Measurements from ENCODE around the gene BABAM2. TPM values are rescaled to one million over a fixed set of nuclear protein-coding genes. Genes with fewer than 3 reads are reported as not detected.
"Not testable (repeated sequence)": the region's sequence is repeated elsewhere in the genome, so short reads cannot be mapped to it uniquely, and the experiment has no call there.

Gene BABAM2
- total and polyA plus RNA-seq, 2 experiments from 2014 or later, result 17.8 to 21.5 TPM

DNA sequence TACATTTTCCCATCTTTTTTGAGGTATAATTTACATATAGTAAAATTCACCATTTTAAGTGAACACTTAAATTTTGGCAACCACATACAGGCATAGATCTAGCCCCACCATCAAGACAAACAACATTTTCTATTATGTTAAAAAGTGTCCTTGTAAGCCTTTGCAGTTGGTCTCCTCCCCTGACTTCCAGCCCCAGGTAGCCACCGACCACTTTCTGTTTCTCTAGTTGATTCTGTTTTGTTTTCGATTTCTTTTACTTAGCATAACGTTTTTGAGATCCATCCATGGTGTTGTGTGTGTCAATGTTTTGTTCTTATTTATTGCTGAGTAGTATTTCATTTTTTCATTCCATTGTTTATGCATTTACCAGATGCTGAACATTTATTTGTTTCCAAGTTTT is 366.7 kb downstream of the BABAM2 start:
- ATAC-seq (no peak), DNase-seq (ENCODE audit: low spot score) (no peak)
- Histone ChIP-seq H3K4me3 (no peak overlapping the region), H3K79me2 (replicated peaks; ENCODE audit: insufficient read depth) (no peaks in the 10 kb centered on the region), H3K36me3 (ENCODE audit: insufficient read depth) (no peaks in the 10 kb centered on the region), H3K9me2 (ENCODE audit: insufficient read depth) (no peaks in the 10 kb centered on the region), H3F3A (replicated peaks; ENCODE audit: low read depth) (no peaks in the 10 kb centered on the region), H3K4me2 (no peak overlapping the region), H2AFZ (no peak overlapping the region), H3K27me3 (ENCODE audit: insufficient read depth) (no peaks in the 10 kb centered on the region), H4K20me1 (replicated peaks; ENCODE audit: insufficient read depth) (no peaks in the 10 kb centered on the region), H3K27ac (ENCODE audit: low read depth) (no peak overlapping the region), H3K4me1 (ENCODE audit: insufficient read depth) (no peaks in the 10 kb centered on the region)
- TF ChIP-seq CREB1 (CRISPR knock-in tag; IDR thresholded peaks at IDR 0.05; ENCODE audit: low read depth), result no peak
- TF ChIP-seq, protein P1, sequence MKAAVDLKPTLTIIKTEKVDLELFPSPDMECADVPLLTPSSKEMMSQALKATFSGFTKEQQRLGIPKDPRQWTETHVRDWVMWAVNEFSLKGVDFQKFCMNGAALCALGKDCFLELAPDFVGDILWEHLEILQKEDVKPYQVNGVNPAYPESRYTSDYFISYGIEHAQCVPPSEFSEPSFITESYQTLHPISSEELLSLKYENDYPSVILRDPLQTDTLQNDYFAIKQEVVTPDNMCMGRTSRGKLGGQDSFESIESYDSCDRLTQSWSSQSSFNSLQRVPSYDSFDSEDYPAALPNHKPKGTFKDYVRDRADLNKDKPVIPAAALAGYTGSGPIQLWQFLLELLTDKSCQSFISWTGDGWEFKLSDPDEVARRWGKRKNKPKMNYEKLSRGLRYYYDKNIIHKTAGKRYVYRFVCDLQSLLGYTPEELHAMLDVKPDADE (IDR thresholded peaks at IDR 0.05), result no peak
- TF ChIP-seq, protein P2, sequence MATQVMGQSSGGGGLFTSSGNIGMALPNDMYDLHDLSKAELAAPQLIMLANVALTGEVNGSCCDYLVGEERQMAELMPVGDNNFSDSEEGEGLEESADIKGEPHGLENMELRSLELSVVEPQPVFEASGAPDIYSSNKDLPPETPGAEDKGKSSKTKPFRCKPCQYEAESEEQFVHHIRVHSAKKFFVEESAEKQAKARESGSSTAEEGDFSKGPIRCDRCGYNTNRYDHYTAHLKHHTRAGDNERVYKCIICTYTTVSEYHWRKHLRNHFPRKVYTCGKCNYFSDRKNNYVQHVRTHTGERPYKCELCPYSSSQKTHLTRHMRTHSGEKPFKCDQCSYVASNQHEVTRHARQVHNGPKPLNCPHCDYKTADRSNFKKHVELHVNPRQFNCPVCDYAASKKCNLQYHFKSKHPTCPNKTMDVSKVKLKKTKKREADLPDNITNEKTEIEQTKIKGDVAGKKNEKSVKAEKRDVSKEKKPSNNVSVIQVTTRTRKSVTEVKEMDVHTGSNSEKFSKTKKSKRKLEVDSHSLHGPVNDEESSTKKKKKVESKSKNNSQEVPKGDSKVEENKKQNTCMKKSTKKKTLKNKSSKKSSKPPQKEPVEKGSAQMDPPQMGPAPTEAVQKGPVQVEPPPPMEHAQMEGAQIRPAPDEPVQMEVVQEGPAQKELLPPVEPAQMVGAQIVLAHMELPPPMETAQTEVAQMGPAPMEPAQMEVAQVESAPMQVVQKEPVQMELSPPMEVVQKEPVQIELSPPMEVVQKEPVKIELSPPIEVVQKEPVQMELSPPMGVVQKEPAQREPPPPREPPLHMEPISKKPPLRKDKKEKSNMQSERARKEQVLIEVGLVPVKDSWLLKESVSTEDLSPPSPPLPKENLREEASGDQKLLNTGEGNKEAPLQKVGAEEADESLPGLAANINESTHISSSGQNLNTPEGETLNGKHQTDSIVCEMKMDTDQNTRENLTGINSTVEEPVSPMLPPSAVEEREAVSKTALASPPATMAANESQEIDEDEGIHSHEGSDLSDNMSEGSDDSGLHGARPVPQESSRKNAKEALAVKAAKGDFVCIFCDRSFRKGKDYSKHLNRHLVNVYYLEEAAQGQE (IDR thresholded peaks at IDR 0.05; ENCODE audit: unreplicated experiment), result no peak
- Mint-ChIP-seq H3K4me1 (no peaks in the 10 kb centered on the region), H3K27ac (no peak overlapping the region), H3K9me3 (no peaks in the 10 kb centered on the region), H3K27me3 (ENCODE audit: insufficient read depth, low read depth, poor library complexity) (peaks cover 2% of the 10 kb centered on the region), H3K4me3 (no peak overlapping the region), H3K36me3 (ENCODE audit: low read depth) (no peaks in the 10 kb centered on the region)

DNA sequence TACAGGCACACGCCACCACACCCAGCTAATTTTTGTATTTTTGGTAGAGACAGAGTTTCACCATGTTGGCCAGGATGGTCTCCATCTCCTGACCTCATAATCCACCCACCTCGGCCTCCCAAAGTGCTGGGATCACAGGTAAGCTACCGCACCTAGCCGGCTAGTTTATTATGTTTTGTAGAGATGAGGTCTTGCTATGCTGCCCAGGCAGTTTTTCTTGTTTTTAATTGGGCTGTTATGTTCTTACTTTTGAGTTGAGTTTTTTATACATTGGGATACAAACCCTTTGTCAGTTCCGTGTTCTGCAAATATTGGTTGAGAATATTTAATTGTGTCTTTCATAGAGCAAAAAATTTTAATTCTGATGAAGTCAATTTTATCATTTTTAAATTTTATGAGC is 368.7 kb downstream of the BABAM2 start:
- not testable (repeated sequence) for H3K27ac ChIP-seq (ENCODE audit: low read depth); H3K79me2 ChIP-seq (replicated peaks; ENCODE audit: insufficient read depth); H4K20me1 ChIP-seq (replicated peaks; ENCODE audit: insufficient read depth); H3K27me3 Mint-ChIP-seq (ENCODE audit: insufficient read depth, low read depth, poor library complexity); H3K27ac Mint-ChIP-seq; H3K36me3 ChIP-seq (ENCODE audit: insufficient read depth); H3K4me2 ChIP-seq; H3K36me3 Mint-ChIP-seq (ENCODE audit: low read depth); H3K4me1 ChIP-seq (ENCODE audit: insufficient read depth); H3K27me3 ChIP-seq (ENCODE audit: insufficient read depth); H3K9me2 ChIP-seq (ENCODE audit: insufficient read depth); H3K9me3 Mint-ChIP-seq; H3F3A ChIP-seq (replicated peaks; ENCODE audit: low read depth); DNase-seq (ENCODE audit: low spot score); ATAC-seq; H2AFZ ChIP-seq; H3K4me3 ChIP-seq; H3K4me3 Mint-ChIP-seq
- peaks cover 10% of the 10 kb centered on the region for H3K4me1 Mint-ChIP-seq

DNA sequence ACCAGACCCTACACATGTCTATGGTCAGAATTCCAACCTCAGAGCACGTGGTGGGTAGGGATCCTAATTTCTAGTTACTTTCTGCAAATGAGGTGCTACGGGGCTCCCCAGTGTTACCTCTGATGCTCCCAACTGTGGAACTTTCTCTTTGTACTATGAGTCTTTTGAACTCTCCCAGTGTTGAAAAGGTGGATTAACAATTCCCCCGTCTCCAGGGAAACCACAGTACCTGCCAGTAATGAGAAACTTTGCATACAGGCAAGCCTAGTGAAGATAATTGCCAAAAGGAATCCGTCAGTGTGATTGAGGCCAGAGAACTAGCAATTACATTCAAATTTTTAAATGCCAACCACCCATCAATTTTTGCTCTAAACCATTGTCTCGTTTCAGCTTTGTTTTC is 373.2 kb downstream of the BABAM2 start:
- H3K4me1 ChIP-seq (ENCODE audit: insufficient read depth), result peaks cover 7% of the 10 kb centered on the region; the same call in 1 of the 2 replicates
- no peak overlapping the region for H3K27ac ChIP-seq (ENCODE audit: low read depth)
- H3K27me3 ChIP-seq (ENCODE audit: insufficient read depth), result no peaks in the 10 kb centered on the region
- H3K9me2 ChIP-seq (ENCODE audit: insufficient read depth), result no peaks in the 10 kb centered on the region
- no peaks in the 10 kb centered on the region for H3K36me3 ChIP-seq (ENCODE audit: insufficient read depth)
- DNase-seq (ENCODE audit: low spot score) (peak; percentile 22), ATAC-seq (peak; percentile 93)
- H3K79me2 ChIP-seq (replicated peaks; ENCODE audit: insufficient read depth), result no peaks in the 10 kb centered on the region
- H2AFZ ChIP-seq, result no peak overlapping the region
- no peaks in the 10 kb centered on the region for H3F3A ChIP-seq (replicated peaks; ENCODE audit: low read depth)
- H3K4me3 ChIP-seq, result no peak overlapping the region
- Mint-ChIP-seq H3K4me1 (peaks cover 12% of the 10 kb centered on the region), H3K27me3 (ENCODE audit: insufficient read depth, low read depth, poor library complexity) (no peaks in the 10 kb centered on the region), H3K27ac (no peak overlapping the region), H3K36me3 (ENCODE audit: low read depth) (no peaks in the 10 kb centered on the region), H3K9me3 (no peaks in the 10 kb centered on the region), H3K4me3 (no peak overlapping the region)
- no peaks in the 10 kb centered on the region for H4K20me1 ChIP-seq (replicated peaks; ENCODE audit: insufficient read depth)
- no peak overlapping the region for H3K4me2 ChIP-seq
- no peak for TF ChIP-seq EZH2phosphoT487 (IDR thresholded peaks at IDR 0.05; ENCODE audit: unreplicated experiment)
- TF ChIP-seq POLR2AphosphoS5 (IDR thresholded peaks at IDR 0.05; ENCODE audit: low read depth), result no peak
- TF ChIP-seq, protein P3, sequence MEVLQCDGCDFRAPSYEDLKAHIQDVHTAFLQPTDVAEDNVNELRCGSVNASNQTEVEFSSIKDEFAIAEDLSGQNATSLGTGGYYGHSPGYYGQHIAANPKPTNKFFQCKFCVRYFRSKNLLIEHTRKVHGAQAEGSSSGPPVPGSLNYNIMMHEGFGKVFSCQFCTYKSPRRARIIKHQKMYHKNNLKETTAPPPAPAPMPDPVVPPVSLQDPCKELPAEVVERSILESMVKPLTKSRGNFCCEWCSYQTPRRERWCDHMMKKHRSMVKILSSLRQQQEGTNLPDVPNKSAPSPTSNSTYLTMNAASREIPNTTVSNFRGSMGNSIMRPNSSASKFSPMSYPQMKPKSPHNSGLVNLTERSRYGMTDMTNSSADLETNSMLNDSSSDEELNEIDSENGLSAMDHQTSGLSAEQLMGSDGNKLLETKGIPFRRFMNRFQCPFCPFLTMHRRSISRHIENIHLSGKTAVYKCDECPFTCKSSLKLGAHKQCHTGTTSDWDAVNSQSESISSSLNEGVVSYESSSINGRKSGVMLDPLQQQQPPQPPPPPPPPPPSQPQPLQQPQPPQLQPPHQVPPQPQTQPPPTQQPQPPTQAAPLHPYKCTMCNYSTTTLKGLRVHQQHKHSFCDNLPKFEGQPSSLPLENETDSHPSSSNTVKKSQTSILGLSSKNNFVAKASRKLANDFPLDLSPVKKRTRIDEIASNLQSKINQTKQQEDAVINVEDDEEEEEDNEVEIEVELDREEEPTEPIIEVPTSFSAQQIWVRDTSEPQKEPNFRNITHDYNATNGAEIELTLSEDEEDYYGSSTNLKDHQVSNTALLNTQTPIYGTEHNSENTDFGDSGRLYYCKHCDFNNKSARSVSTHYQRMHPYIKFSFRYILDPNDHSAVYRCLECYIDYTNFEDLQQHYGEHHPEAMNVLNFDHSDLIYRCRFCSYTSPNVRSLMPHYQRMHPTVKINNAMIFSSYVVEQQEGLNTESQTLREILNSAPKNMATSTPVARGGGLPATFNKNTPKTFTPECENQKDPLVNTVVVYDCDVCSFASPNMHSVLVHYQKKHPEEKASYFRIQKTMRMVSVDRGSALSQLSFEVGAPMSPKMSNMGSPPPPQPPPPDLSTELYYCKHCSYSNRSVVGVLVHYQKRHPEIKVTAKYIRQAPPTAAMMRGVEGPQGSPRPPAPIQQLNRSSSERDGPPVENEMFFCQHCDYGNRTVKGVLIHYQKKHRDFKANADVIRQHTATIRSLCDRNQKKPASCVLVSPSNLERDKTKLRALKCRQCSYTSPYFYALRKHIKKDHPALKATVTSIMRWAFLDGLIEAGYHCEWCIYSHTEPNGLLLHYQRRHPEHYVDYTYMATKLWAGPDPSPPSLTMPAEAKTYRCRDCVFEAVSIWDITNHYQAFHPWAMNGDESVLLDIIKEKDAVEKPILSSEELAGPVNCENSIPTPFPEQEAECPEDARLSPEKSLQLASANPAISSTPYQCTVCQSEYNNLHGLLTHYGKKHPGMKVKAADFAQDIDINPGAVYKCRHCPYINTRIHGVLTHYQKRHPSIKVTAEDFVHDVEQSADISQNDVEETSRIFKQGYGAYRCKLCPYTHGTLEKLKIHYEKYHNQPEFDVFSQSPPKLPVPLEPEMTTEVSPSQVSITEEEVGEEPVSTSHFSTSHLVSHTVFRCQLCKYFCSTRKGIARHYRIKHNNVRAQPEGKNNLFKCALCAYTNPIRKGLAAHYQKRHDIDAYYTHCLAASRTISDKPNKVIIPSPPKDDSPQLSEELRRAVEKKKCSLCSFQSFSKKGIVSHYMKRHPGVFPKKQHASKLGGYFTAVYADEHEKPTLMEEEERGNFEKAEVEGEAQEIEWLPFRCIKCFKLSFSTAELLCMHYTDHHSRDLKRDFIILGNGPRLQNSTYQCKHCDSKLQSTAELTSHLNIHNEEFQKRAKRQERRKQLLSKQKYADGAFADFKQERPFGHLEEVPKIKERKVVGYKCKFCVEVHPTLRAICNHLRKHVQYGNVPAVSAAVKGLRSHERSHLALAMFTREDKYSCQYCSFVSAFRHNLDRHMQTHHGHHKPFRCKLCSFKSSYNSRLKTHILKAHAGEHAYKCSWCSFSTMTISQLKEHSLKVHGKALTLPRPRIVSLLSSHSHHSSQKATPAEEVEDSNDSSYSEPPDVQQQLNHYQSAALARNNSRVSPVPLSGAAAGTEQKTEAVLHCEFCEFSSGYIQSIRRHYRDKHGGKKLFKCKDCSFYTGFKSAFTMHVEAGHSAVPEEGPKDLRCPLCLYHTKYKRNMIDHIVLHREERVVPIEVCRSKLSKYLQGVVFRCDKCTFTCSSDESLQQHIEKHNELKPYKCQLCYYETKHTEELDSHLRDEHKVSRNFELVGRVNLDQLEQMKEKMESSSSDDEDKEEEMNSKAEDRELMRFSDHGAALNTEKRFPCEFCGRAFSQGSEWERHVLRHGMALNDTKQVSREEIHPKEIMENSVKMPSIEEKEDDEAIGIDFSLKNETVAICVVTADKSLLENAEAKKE (CRISPR knock-in tag; IDR thresholded peaks at IDR 0.05), result no peak
